HG02588 (cell line): ENCODE results near the gene CCR2.

Experiments used
- ATAC-seq: cut with Tn5 transposase; IDR thresholded peaks from one replicate; pipeline ENCODE4 v1.9.1; 2021; ENCODE audit warnings: mild to moderate bottlenecking, moderate library complexity; ENCODE audit not compliant: unreplicated experiment

Gene CCR2

DNA sequence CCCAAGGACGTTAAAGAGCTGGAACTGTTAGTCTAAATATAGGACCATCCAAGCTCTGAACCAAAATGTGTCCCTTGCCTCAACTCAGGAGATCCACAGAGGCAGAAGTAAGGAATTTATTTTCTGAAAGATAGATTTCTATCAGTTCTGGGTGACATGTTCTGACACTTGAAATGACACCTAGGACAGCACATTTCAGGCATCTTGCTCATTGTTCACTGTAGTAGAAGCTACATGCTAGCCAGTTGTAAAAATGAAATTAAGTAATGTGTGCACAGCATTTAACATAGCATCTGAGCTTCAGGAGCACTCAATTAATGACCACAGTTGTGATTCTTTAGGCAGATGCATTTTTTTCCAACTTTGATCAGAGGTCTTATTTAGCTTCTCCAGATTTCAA, 567 bp downstream of the CCR2 start:
- no peak for ATAC-seq

DNA sequence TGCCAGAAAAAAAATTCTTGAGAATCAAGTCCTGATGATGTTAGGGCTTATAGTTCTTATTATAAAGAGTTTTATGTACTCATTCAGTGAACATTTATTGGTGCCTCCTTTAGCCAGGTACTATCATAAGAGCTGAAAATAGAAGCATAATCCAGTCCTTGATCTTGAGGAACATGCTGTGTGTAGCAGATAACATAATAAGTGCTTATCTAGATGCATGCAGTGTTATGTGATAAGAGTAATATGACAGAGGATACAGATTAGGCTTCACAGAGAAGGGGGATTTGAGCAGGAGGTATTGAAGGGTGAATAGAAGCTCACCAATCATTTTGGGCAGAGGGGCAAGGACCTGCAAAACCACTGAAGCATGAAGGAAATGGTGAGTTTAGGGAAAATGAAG, 1.1 kb downstream of the CCR2 start:
- no peak for ATAC-seq

DNA sequence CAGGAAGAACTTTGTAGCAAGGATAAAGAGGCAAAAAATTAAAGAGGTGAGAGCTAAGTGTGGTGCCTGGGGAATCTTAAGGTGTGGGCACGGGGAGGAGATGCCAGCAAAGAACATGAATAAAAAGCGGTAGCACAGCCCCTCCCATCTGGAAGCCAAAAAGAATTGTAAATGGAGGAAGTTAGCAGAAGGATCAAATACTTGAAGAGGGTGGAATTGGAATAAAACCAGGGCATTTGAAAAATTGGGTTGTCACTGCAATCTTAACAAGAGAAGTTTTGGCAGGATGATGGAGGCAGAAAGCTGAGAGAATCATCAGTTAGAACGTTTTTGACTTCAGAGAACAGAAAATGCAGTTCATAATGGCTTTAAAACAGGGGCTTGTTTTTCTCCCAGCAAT, 2.4 kb downstream of the CCR2 start:
- no peak for ATAC-seq

DNA sequence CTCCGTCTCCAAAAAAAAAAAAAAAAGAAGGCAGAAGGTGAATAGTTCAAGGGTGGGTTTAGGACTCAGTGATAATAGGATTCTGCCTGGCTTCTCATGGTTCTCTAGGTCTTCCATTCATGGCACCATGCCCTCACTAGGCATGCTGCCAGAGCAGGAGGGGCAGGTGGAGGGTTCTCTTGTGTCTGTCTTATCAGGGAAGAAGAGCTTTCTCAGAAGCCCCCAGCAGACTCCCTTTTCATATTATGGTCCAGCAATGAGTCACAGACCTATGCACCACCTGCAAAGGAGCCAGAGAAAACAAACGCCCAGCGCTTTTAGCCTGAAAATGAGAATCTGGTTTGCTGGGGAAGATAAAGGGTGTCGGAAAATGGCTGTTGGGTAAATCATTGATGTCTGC, 3.0 kb downstream of the CCR2 start:
- no peak for ATAC-seq

DNA sequence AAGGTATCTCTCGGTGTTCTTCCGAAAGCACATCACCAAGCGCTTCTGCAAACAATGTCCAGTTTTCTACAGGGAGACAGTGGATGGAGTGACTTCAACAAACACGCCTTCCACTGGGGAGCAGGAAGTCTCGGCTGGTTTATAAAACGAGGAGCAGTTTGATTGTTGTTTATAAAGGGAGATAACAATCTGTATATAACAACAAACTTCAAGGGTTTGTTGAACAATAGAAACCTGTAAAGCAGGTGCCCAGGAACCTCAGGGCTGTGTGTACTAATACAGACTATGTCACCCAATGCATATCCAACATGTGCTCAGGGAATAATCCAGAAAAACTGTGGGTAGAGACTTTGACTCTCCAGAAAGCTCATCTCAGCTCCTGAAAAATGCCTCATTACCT, 4.6 kb downstream of the CCR2 start:
- no peak for ATAC-seq

DNA sequence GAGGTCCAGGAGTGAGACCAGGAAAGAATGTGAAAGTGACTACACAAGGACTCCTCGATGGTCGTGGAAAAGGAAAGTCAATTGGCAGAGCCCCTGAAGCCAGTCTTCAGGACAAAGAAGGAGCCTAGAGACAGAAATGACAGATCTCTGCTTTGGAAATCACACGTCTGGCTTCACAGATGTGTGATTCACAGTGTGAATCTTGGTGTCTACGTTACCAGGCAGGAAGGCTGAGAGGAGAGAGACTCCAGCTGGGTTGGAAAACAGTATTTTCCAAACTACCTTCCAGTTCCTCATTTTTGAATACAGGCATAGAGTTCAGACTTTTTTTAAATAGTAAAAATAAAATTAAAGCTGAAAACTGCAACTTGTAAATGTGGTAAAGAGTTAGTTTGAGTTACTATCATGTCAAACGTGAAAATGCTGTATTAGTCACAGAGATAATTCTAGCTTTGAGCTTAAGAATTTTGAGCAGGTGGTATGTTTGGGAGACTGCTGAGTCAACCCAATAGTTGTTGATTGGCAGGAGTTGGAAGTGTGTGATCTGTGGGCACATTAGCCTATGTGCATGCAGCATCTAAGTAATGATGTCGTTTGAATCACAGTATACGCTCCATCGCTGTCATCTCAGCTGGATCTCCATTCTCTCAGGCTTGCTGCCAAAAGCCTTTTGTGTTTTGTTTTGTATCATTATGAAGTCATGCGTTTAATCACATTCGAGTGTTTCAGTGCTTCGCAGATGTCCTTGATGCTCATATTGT, 6.0 kb downstream of the CCR2 start:
- peak; percentile 62 for ATAC-seq

DNA sequence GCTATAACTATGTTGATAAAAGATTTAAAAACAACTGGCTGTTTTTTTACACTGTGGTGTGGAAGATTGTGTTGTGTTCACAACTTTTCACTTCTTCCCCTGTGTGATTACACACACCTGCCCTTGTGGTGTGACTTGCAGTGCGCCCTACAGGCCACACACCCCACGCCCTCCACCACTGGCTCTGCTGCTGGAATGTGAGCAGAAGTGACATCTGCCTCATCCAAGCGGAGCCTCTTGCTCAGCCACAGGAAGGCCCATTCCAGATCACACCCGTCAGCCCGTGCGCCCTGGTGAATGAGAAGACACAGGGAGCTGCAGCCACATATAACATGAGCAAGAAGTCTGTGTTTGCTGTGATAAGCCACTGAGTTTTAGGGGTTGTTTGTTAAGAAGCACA, 7.0 kb downstream of the CCR2 start:
- no peak for ATAC-seq

DNA sequence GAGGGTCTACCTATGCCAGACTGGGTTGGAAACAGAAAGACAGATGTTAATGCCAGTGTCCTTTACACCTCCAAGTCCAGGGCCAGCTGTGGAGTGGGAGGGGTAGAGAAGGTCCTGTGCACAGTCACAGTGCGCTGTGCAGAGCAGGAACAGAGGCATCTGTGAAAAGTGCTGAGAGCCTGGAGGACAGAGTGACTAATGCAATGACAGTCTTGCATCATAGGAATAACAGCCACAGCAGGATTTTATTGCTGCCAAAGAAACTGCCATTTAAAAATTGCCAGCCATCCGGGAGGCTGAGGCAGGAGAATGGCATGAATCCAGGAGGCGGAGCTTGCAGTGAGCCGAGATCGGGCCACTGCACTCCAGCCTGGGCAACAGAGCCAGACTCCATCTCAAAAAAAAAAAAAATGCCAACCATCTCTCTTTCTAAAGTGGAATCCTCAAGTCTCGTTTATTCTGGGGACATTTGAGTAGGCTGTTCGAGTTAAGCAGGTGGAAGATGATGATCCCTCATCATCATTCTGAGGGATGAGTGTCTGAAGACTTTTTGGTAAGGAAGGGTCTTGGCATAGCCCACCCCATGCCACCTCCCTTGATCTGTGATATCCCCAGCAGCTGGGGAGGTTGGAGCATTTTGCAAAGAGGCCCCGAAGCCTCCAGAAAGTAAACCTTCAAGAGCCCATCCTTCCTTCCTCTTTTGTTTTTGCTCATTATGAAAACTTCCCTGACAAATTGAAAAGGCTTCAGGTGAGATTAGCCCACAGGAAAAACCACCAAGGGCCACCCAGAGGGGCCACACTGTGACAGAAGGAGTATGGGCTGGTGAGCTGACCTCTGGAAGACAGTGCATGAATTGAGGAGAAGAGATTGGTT, 7.7 kb downstream of the CCR2 start:
- no peak for ATAC-seq

DNA sequence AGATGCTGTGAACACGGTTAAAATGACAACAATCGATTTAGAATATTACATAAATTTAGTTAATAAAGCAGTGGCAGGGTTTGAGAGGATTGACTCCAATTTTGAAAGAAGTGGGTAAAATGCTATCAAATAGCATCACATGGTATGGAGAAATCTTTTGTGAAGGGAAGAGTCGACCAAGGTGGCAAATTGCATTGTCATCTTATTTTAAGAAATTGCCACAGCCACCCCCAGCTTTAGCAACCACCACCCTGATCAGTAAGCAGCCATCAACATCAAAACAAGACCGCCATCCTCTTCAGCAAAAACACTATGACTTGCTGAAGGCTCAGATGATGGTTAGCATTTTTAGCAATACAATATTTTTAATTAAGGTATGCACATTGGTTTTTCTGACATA, 11.1 kb downstream of the CCR2 start:
- ATAC-seq, result no peak

DNA sequence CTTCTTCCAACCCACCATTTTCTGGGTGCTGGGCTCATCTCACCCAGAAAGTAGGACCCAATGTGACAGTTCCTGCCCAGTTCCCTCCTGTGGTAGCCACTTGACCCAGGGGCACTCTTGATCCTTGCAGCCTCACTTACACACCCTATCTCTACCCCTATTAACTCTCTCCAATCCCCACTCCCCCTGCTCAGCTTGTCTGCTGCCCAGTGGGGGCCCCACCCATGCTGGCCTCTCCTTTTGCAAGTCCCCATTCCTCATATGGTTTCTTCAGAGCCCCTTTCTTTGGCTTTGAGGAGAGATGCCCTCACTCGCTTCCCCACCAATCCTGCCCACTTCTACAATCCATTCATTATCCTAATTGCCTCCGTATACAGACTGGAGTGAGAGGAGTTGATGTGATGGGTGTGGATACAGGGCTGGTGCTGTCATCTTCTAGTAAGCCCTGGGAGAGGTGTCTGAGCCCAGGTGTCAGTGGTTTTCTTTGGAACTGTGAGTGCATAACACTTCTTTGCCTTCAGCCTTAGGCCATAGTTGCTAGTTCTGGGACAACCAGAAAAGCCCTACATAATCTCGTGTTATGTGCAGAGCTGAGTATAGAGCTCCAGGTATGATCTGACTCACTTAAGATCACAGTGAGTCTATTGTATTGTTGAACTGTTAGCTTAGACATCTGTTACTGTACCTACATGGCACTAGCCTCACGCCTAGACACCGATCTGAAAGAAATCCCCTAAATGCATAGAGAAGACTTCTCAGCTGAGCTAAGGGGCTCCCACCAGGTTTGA, 12.0 kb downstream of the CCR2 start:
- no peak for ATAC-seq

DNA sequence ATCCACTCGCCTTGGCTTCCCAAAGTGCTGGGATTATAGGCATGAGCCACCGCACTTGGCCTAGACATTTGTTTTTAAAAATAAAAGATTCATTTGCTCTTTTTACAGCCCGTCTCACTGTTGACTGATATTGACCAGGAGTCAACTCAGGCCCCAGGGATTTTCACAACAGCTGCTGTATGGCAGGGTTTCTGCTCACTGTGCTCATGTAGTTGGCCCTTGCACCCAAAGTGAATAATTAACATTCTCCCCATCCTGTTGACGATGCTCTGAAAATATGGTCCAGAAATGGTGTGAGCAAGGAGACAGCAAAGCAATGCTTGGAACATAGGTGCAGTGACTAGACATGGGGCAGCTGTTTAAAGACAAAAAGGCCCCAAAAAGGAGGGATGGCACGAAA, 13.9 kb downstream of the CCR2 start:
- ATAC-seq, result no peak

DNA sequence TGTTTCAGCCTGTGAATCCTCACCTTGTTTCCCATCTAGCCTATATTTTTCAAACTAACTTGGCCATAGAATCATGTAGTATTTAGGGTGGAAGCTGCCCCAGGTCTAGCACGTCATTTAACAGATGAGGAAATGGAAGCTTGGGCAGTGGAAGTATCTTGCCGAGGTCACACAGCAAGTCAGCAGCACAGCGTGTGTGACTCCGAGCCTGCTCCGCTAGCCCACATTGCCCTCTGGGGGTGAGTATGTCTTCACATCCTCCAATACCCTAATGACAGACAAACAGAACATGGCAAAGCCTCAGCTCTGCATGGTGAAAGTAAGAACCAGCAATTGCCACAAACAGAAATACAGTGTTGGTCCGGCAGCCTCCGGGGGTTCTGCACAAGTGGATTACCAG, 14.7 kb downstream of the CCR2 start:
- no peak for ATAC-seq

DNA sequence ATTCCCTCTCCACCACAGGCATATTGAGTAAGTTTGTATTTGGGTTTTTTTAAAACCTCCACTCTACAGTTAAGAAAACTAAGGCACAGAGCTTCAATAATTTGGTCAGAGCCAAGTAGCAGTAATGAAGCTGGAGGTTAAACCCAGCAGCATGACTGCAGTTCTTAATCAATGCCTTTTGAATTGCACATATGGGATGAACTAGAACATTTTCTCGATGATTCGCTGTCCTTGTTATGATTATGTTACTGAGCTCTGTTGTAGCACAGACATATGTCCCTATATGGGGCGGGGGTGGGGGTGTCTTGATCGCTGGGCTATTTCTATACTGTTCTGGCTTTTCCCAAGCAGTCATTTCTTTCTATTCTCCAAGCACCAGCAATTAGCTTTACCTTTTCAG, 15.2 kb downstream of the CCR2 start:
- ATAC-seq, result no peak

DNA sequence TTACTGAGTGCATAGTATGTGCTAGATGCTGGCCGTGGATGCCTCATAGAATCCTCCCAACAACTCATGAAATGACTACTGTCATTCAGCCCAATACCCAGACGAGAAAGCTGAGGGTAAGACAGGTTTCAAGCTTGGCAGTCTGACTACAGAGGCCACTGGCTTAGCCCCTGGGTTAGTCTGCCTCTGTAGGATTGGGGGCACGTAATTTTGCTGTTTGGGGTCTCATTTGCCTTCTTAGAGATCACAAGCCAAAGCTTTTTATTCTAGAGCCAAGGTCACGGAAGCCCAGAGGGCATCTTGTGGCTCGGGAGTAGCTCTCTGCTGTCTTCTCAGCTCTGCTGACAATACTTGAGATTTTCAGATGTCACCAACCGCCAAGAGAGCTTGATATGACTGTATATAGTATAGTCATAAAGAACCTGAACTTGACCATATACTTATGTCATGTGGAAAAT, 15.8 kb downstream of the CCR2 start:
- ATAC-seq, result peak; percentile 61

DNA sequence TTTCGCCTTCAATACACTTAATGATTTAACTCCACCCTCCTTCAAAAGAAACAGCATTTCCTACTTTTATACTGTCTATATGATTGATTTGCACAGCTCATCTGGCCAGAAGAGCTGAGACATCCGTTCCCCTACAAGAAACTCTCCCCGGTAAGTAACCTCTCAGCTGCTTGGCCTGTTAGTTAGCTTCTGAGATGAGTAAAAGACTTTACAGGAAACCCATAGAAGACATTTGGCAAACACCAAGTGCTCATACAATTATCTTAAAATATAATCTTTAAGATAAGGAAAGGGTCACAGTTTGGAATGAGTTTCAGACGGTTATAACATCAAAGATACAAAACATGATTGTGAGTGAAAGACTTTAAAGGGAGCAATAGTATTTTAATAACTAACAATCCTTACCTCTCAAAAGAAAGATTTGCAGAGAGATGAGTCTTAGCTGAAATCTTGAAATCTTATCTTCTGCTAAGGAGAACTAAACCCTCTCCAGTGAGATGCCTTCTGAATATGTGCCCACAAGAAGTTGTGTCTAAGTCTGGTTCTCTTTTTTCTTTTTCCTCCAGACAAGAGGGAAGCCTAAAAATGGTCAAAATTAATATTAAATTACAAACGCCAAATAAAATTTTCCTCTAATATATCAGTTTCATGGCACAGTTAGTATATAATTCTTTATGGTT, 17.1 kb downstream of the CCR2 start, which contains the start of gene CCR5:
CCR5 (plus strand) TSS at position 108 of the 680 bp plus-strand sequence. CDS start 1,957 bp downstream, outside the sequence.
- no peak for ATAC-seq

DNA sequence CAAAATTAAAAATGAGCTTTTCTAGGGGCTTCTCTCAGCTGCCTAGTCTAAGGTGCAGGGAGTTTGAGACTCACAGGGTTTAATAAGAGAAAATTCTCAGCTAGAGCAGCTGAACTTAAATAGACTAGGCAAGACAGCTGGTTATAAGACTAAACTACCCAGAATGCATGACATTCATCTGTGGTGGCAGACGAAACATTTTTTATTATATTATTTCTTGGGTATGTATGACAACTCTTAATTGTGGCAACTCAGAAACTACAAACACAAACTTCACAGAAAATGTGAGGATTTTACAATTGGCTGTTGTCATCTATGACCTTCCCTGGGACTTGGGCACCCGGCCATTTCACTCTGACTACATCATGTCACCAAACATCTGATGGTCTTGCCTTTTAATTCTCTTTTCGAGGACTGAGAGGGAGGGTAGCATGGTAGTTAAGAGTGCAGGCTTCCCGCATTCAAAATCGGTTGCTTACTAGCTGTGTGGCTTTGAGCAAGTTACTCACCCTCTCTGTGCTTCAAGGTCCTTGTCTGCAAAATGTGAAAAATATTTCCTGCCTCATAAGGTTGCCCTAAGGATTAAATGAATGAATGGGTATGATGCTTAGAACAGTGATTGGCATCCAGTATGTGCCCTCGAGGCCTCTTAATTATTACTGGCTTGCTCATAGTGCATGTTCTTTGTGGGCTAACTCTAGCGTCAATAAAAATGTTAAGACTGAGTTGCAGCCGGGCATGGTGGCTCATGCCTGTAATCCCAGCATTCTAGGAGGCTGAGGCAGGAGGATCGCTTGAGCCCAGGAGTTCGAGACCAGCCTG, 17.8 kb downstream of the CCR2 start:
- ATAC-seq, result no peak

DNA sequence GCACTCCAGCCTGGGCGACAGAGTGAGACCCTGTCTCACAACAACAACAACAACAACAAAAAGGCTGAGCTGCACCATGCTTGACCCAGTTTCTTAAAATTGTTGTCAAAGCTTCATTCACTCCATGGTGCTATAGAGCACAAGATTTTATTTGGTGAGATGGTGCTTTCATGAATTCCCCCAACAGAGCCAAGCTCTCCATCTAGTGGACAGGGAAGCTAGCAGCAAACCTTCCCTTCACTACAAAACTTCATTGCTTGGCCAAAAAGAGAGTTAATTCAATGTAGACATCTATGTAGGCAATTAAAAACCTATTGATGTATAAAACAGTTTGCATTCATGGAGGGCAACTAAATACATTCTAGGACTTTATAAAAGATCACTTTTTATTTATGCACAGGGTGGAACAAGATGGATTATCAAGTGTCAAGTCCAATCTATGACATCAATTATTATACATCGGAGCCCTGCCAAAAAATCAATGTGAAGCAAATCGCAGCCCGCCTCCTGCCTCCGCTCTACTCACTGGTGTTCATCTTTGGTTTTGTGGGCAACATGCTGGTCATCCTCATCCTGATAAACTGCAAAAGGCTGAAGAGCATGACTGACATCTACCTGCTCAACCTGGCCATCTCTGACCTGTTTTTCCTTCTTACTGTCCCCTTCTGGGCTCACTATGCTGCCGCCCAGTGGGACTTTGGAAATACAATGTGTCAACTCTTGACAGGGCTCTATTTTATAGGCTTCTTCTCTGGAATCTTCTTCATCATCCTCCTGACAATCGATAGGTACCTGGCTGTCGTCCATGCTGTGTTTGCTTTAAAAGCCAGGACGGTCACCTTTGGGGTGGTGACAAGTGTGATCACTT, 18.8 kb downstream of the CCR2 start:
- ATAC-seq, result no peak

DNA sequence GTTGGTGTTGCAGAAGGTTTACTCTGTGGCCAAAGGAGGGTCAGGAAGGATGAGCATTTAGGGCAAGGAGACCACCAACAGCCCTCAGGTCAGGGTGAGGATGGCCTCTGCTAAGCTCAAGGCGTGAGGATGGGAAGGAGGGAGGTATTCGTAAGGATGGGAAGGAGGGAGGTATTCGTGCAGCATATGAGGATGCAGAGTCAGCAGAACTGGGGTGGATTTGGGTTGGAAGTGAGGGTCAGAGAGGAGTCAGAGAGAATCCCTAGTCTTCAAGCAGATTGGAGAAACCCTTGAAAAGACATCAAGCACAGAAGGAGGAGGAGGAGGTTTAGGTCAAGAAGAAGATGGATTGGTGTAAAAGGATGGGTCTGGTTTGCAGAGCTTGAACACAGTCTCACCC, 20.8 kb downstream of the CCR2 start:
- ATAC-seq, result no peak

DNA sequence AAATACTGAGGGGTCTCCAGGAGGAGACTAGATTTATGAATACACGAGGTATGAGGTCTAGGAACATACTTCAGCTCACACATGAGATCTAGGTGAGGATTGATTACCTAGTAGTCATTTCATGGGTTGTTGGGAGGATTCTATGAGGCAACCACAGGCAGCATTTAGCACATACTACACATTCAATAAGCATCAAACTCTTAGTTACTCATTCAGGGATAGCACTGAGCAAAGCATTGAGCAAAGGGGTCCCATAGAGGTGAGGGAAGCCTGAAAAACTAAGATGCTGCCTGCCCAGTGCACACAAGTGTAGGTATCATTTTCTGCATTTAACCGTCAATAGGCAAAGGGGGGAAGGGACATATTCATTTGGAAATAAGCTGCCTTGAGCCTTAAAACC, 21.3 kb downstream of the CCR2 start:
- ATAC-seq, result no peak
